MCF 10A (cell line): ENCODE data around the gene RUSC1. TPM values are rescaled to one million over a fixed set of nuclear protein-coding genes. Genes with fewer than 3 reads are reported as not detected.

Experiments
- Bru-seq: library from RNA; stranded (reverse); fragments of 400-500 nt; gene quantifications from one replicate; lab custom pipeline; 2021; lab: Mats Ljungman, UMichigan
- BruChase-seq, 2 experiments: library from RNA; stranded (reverse); fragments of 400-500 nt; gene quantifications; one replicate each; lab custom pipeline; 2021; lab: Mats Ljungman, UMichigan
- BruUV-seq: library from RNA; stranded (reverse); fragments of 400-500 nt; replicated peaks from 2 replicates; lab custom pipeline; 2021; lab: Mats Ljungman, UMichigan
- CTCF ChIA-PET: fragments of 300-600 bp; sonication (Branson Sonifier 250); formaldehyde crosslinking; extraction: SDS; loops from one replicate; lab custom pipeline; 2021; ENCODE audit warnings: antibody characterized with exemption, inconsistent platforms; lab: Yijun Ruan, JAX
- POLR2A ChIA-PET: fragments of 300-600, 350-650 bp; sonication (Branson Sonifier 250); formaldehyde crosslinking; extraction: SDS; loops from one replicate; lab custom pipeline; 2020; ENCODE audit warnings: antibody characterized with exemption, inconsistent platforms; lab: Yijun Ruan, JAX
- DNase-seq: peaks from one replicate; pipeline ENCODE4 v3.0.0-alpha.2; 2018; ENCODE audit not compliant: unreplicated experiment
- H3K27ac Mint-ChIP-seq: one replicate; pipeline ENCODE4 v1.8.0; 2022; ENCODE audit warnings: mild to moderate bottlenecking, low read depth, mixed read lengths; ENCODE audit not compliant: unreplicated experiment
- H3K27me3 Mint-ChIP-seq: one replicate; pipeline ENCODE4 v1.8.0; 2022; ENCODE audit warnings: mixed read lengths; ENCODE audit not compliant: insufficient read depth, unreplicated experiment
- H3K36me3 Mint-ChIP-seq: one replicate; pipeline ENCODE4 v1.8.0; 2022; ENCODE audit warnings: mild to moderate bottlenecking, moderate library complexity, mixed read lengths; ENCODE audit not compliant: insufficient read depth, unreplicated experiment
- H3K4me1 Mint-ChIP-seq: one replicate; pipeline ENCODE4 v1.8.0; 2022; ENCODE audit warnings: mixed read lengths; ENCODE audit not compliant: insufficient read depth, unreplicated experiment
- H3K4me3 Mint-ChIP-seq: one replicate; pipeline ENCODE4 v1.8.0; 2022; ENCODE audit warnings: mild to moderate bottlenecking, moderate library complexity, mixed read lengths; ENCODE audit not compliant: unreplicated experiment
- H3K9me3 Mint-ChIP-seq: one replicate; pipeline ENCODE4 v1.8.0; 2022; ENCODE audit warnings: mixed read lengths; ENCODE audit not compliant: unreplicated experiment
- intact Hi-C: fragments of 100-400 bp; cut with micrococcal nuclease; formaldehyde crosslinking; loops from 2 replicates; pipeline ENCODE4 v1.14.1; 2022
- long read RNA-seq: library from polyadenylated mRNA; stranded (forward); transcript quantifications from one replicate; pipeline ENCODE4 v2.0.0, GENCODE V29; 2022
- total RNA-seq: library from RNA; stranded (reverse); gene quantifications from 2 replicates; pipeline ENCODE4 v1.2.3, GENCODE V29; 2022
- TF ChIP-seq, protein P1 (sequence below): fragments of 200-600 bp; IDR thresholded peaks from one replicate; pipeline ENCODE4 v1.8.0; 2022; ENCODE audit warnings: antibody characterized with exemption, mild to moderate bottlenecking; ENCODE audit not compliant: unreplicated experiment

Gene RUSC1
- 18.6 and 19.5 TPM in 2 replicates for total RNA-seq
- Bru-seq, nascent RNA: percentile 37 among the genes with signal in this experiment
- percentile 66 among the genes with signal in this experiment for BruChase-seq, experiment 1, labeled RNA remaining after a 6-hour chase
- percentile 55 among the genes with signal in this experiment for BruChase-seq, experiment 2, labeled RNA remaining after a 2-hour chase
- long read RNA-seq, transcript RUSC1-202 (9 exons, 2,503 nt): minor isoform, 5 of 41 reads
- long read RNA-seq, transcript RUSC1-201 (8 exons, 2,163 nt): minor isoform, 6 of 41 reads
- long read RNA-seq, transcript RUSC1-214 (8 exons, 1,700 nt): minor isoform, 5 of 41 reads
- long read RNA-seq, transcript RUSC1-203 (9 exons, 1,968 nt): major isoform, 11 of 41 reads
- long read RNA-seq, partial matches to known transcripts: 5 of 41 reads
- long read RNA-seq, other reads (novel, unspliced or antisense): 9 of 41 reads

GRCh38 chr1:155320661-155321617 is at the start of gene RUSC1:
RUSC1 (plus strand) TSS chr1:155320894; CDS start chr1:155321774, 880 bp downstream.
- BruUV-seq: no TSS peak
- H3K4me3 Mint-ChIP-seq: peak within 1 kb of the TSS; percentile 46
- no peak for DNase-seq
- peak within 1 kb of the TSS; percentile 40 for H3K27ac Mint-ChIP-seq
- POLR2A ChIA-PET: interaction anchor here (0.6 to 10.5 kb wide), 8 partner anchors 10 to 127 kb away, joined by 3 to 103 read pairs (median 4); partner anchors contain the start of genes FDPS and SCAMP3
- CTCF ChIA-PET: interaction anchor here (1.1 to 10.2 kb wide), 9 partner anchors 11 to 127 kb away, joined by 3 to 163 read pairs (median 7); partner anchors contain the start of genes FDPS and THBS3
- intact Hi-C loops: loop anchor here (5.0 kb wide), 1 partner anchor 271 kb away; no protein-coding TSS in a partner anchor
- H3K4me1 Mint-ChIP-seq: peaks cover 24% of the 10 kb centered on the region
- no peaks in the 10 kb centered on the region for H3K27me3 Mint-ChIP-seq
- TF ChIP-seq, protein P1, sequence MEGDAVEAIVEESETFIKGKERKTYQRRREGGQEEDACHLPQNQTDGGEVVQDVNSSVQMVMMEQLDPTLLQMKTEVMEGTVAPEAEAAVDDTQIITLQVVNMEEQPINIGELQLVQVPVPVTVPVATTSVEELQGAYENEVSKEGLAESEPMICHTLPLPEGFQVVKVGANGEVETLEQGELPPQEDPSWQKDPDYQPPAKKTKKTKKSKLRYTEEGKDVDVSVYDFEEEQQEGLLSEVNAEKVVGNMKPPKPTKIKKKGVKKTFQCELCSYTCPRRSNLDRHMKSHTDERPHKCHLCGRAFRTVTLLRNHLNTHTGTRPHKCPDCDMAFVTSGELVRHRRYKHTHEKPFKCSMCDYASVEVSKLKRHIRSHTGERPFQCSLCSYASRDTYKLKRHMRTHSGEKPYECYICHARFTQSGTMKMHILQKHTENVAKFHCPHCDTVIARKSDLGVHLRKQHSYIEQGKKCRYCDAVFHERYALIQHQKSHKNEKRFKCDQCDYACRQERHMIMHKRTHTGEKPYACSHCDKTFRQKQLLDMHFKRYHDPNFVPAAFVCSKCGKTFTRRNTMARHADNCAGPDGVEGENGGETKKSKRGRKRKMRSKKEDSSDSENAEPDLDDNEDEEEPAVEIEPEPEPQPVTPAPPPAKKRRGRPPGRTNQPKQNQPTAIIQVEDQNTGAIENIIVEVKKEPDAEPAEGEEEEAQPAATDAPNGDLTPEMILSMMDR: no peak
- no peaks in the 10 kb centered on the region for H3K9me3 Mint-ChIP-seq
- H3K36me3 Mint-ChIP-seq: peaks cover 40% of the 10 kb centered on the region

DNA sequence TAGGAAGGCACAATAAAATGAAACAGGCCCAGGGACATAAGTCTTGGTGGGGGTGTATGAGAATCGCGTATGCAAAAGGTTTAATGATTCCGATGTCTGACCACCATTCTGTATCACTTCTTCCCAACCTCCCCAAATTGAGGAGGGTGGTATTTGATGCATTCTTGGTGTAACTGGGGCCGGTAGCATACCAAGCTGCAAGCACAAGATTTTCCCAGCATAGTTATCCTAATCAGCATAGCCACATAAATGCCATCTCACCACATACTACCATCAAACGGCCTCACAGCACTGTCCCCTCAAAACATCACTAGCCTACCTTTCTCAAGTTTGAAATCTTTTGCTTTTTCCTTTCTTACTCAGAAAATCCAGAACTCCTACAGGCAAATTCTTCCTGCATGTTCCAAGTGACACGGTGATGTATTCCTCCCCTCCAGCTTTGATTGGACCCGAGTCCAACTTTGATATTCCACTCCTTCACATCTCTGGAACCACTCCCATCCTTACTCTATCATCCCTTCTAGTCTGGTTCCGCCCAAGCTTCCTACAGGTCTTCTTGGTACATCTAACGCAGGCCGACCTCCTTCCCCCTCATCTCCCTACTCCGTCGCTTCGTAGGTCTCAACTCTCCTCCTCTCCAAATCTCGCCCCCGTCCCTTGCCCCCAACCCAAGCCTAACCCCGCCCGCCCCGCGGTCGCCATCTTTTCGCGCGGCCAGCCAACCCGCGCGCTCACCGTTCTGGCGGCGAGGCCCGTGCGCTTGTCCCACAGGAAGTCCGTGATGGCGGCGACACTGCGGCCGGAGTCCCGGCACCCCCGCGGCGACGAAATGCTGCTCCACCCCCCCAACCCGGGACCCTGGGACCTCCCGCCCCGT is 48.0 kb upstream of the RUSC1 start:
- Mint-ChIP-seq H3K4me1 (peaks cover 14% of the 10 kb centered on the region), H3K9me3 (no peaks in the 10 kb centered on the region)

More for the DNA sequence above, 48.0 kb upstream of the RUSC1 start:
- TF ChIP-seq, protein P1: no peak
- no peaks in the 10 kb centered on the region for H3K27me3 Mint-ChIP-seq
- peak overlapping the region; percentile 29 for H3K27ac Mint-ChIP-seq
- intact Hi-C loops: no loop called here
- ChIA-PET POLR2A (interaction anchor here (0.6 to 5.6 kb wide), 26 partner anchors 10 to 1010 kb away, joined by 3 to 98 read pairs (median 4); partner anchors contain the start of genes ENTREP3, FDPS, RUSC1 and SCAMP3), CTCF (interaction anchor here (0.6 to 14.5 kb wide), 8 partner anchors 11 to 841 kb away, joined by 3 to 238 read pairs (median 4); partner anchors contain the start of genes ENTREP3 and SCAMP3)
- peak overlapping the region; percentile 85 for H3K4me3 Mint-ChIP-seq
- peaks cover 55% of the 10 kb centered on the region for H3K36me3 Mint-ChIP-seq
- BruUV-seq: TSS peak; percentile 54
- DNase-seq: peak; percentile 56
